Measurements from ENCODE around the gene SLIT3.
"Not testable (repeated sequence)": the region's sequence is repeated elsewhere in the genome, so short reads cannot be mapped to it uniquely, and the experiment has no call there.

Gene SLIT3

GRCh38 chr5:168651648-168652047 is 649.3 kb downstream of the SLIT3 start:
- no peak for DNase-seq

- no peak for DNase-seq
These were observed 651.6 kb downstream of the SLIT3 start for GRCh38 chr5:168649306-168649705.

GRCh38 chr5:168648576-168648975 is 652.4 kb downstream of the SLIT3 start:
- DNase-seq, result no peak

- DNase-seq, result no peak
These were observed 652.9 kb downstream of the SLIT3 start for GRCh38 chr5:168648016-168648415.

- DNase-seq, result no peak
These were observed 653.9 kb downstream of the SLIT3 start for GRCh38 chr5:168647083-168647482.

GRCh38 chr5:168646335-168646734 is 654.6 kb downstream of the SLIT3 start:
- no peak for DNase-seq

- DNase-seq, result no peak
These were observed 655.7 kb downstream of the SLIT3 start for GRCh38 chr5:168645195-168645594.

GRCh38 chr5:168642019-168642418 is 658.9 kb downstream of the SLIT3 start:
- no peak for DNase-seq

GRCh38 chr5:168638846-168639245 is 662.1 kb downstream of the SLIT3 start:
- DNase-seq, result not testable (repeated sequence)

- DNase-seq, result no peak
These were observed 663.1 kb downstream of the SLIT3 start for GRCh38 chr5:168637793-168638192.

- DNase-seq, result no peak
These were observed 663.7 kb downstream of the SLIT3 start for GRCh38 chr5:168637281-168637680.

- not testable (repeated sequence) for DNase-seq
These were observed 670.0 kb downstream of the SLIT3 start for GRCh38 chr5:168630958-168631357.

- DNase-seq, result no peak
These were observed 676.0 kb downstream of the SLIT3 start for GRCh38 chr5:168624850-168625364.

GRCh38 chr5:168620807-168621206 is 680.1 kb downstream of the SLIT3 start:
- DNase-seq, result no peak

GRCh38 chr5:168614661-168615060 is 686.3 kb downstream of the SLIT3 start:
- DNase-seq, result no peak

GRCh38 chr5:168613996-168614395 is 686.9 kb downstream of the SLIT3 start:
- DNase-seq, result no peak

GRCh38 chr5:168613396-168613795 is 687.5 kb downstream of the SLIT3 start:
- no peak for DNase-seq

GRCh38 chr5:168612996-168613395 is 687.9 kb downstream of the SLIT3 start:
- no peak for DNase-seq

- no peak for DNase-seq
These were observed 688.8 kb downstream of the SLIT3 start for GRCh38 chr5:168612123-168612522.
